HL-60 (cell line): ENCODE data around the gene ITIH3.
A peak's percentile ranks its signal among the peaks of the same experiment; 100 is the strongest.

Source experiments
- DNase-seq, 2 experiments: peaks; one replicate each; pipeline ENCODE4 v3.0.0-alpha.2; 2010 to 2020; ENCODE audit warnings: low read depth in 1 of 2, low spot score in 1 of 2
- H3K27ac ChIP-seq: fragments of 250-450 bp; sonication (Bioruptor Pico); replicated peaks from 2 replicates; pipeline ENCODE4 v1.5.1; 2020; ENCODE audit warnings: mild to moderate bottlenecking, moderate library complexity
- H3K27me3 ChIP-seq: fragments of 250-450 bp; sonication (Bioruptor Pico); 2 replicates; pipeline ENCODE4 v1.5.1; 2021; ENCODE audit warnings: mild to moderate bottlenecking, moderate library complexity; ENCODE audit not compliant: insufficient read depth, poor library complexity, severe bottlenecking
- H3K4me3 ChIP-seq: replicated peaks from 2 replicates; pipeline ENCODE4 v1.5.1; 2011; ENCODE audit warnings: mild to moderate bottlenecking, control low read depth, low read length; ENCODE audit not compliant: insufficient read depth
- CTCF ChIP-seq: IDR thresholded peaks from one replicate; pipeline ENCODE4 v1.5.1; 2011; ENCODE audit warnings: low read length, control low read depth, inconsistent platforms; ENCODE audit not compliant: insufficient read depth
- GABPA ChIP-seq: IDR thresholded peaks from 2 replicates; pipeline ENCODE4 v1.6.1; 2012; ENCODE audit warnings: low read depth
- POLR2AphosphoS5 ChIP-seq: IDR thresholded peaks from 2 replicates; pipeline ENCODE4 v1.6.1; 2012; ENCODE audit warnings: low read depth
- REST ChIP-seq: IDR thresholded peaks from 2 replicates; pipeline ENCODE4 v1.6.1; 2012; ENCODE audit warnings: low read depth; ENCODE audit not compliant: insufficient replicate concordance
- SPI1 ChIP-seq: IDR thresholded peaks from 2 replicates; pipeline ENCODE4 v1.6.1; 2012; ENCODE audit warnings: low read depth, mild to moderate bottlenecking, borderline replicate concordance

Gene ITIH3

GRCh38 chr3:52852419-52852818, 57.8 kb downstream of the ITIH3 start:
- Histone ChIP-seq H3K4me3 (no peak overlapping the region), H3K27me3 (no peaks in the 10 kb centered on the region), H3K27ac (no peak overlapping the region)
- no peak for TF ChIP-seq CTCF
- no peak for TF ChIP-seq POLR2AphosphoS5
- TF ChIP-seq SPI1: no peak
- no peak for TF ChIP-seq REST
- TF ChIP-seq GABPA: no peak
- no peak for DNase-seq

- Histone ChIP-seq H3K27ac (no peak overlapping the region), H3K4me3 (no peak overlapping the region), H3K27me3 (no peaks in the 10 kb centered on the region)
- peak; percentile 87 for TF ChIP-seq REST
- TF ChIP-seq GABPA: no peak
- no peak for DNase-seq
Measured at GRCh38 chr3:52854013-52854412, 59.4 kb downstream of the ITIH3 start.

- no peak for DNase-seq
- H3K4me3 ChIP-seq: no peak overlapping the region
- no peak for TF ChIP-seq POLR2AphosphoS5
- no peak for TF ChIP-seq GABPA
- no peak for TF ChIP-seq CTCF
- TF ChIP-seq SPI1: no peak
- no peak for TF ChIP-seq REST
- H3K27me3 ChIP-seq: no peaks in the 10 kb centered on the region
- H3K27ac ChIP-seq: no peak overlapping the region
Measured at GRCh38 chr3:52856666-52857065, 62.1 kb downstream of the ITIH3 start.

- no peak for TF ChIP-seq REST
- no peak for TF ChIP-seq GABPA
- no peak for TF ChIP-seq CTCF
- no peak for TF ChIP-seq POLR2AphosphoS5
- TF ChIP-seq SPI1: no peak
- no peak overlapping the region for H3K4me3 ChIP-seq
- no peak overlapping the region for H3K27ac ChIP-seq
- H3K27me3 ChIP-seq: no peaks in the 10 kb centered on the region
- no peak for DNase-seq
Measured at GRCh38 chr3:52857133-52857532, 62.5 kb downstream of the ITIH3 start.
